GM06990 (cell line): ENCODE data around the gene GEMIN5.
"Not testable (repeated sequence)": the region's sequence is repeated elsewhere in the genome, so short reads cannot be mapped to it uniquely, and the experiment has no call there.

Experiments used
- DNase-seq: peaks from one replicate; pipeline ENCODE4 v3.0.0-alpha.2; 2011; ENCODE audit not compliant: insufficient read length; ENCODE audit errors: extremely low read depth
- H3K27me3 ChIP-seq: replicated peaks from 2 replicates; pipeline ENCODE4 v1.6.0; 2011; ENCODE audit warnings: low read length; ENCODE audit not compliant: control insufficient read depth, insufficient read depth
- H3K36me3 ChIP-seq: 2 replicates; pipeline ENCODE4 v1.5.1; 2011; ENCODE audit warnings: low read length; ENCODE audit not compliant: control insufficient read depth, insufficient read depth
- H3K4me3 ChIP-seq: replicated peaks from 2 replicates; pipeline ENCODE4 v1.5.1; 2011; ENCODE audit warnings: low read depth, mild to moderate bottlenecking, control low read depth, low read length
- TF ChIP-seq, protein P1 (sequence below): IDR thresholded peaks from 2 replicates; pipeline ENCODE4 v1.5.1; 2011; ENCODE audit warnings: low read length, control low read depth, mild to moderate bottlenecking, inconsistent platforms; ENCODE audit not compliant: insufficient read depth, poor library complexity, severe bottlenecking

The GEMIN5 gene

DNA sequence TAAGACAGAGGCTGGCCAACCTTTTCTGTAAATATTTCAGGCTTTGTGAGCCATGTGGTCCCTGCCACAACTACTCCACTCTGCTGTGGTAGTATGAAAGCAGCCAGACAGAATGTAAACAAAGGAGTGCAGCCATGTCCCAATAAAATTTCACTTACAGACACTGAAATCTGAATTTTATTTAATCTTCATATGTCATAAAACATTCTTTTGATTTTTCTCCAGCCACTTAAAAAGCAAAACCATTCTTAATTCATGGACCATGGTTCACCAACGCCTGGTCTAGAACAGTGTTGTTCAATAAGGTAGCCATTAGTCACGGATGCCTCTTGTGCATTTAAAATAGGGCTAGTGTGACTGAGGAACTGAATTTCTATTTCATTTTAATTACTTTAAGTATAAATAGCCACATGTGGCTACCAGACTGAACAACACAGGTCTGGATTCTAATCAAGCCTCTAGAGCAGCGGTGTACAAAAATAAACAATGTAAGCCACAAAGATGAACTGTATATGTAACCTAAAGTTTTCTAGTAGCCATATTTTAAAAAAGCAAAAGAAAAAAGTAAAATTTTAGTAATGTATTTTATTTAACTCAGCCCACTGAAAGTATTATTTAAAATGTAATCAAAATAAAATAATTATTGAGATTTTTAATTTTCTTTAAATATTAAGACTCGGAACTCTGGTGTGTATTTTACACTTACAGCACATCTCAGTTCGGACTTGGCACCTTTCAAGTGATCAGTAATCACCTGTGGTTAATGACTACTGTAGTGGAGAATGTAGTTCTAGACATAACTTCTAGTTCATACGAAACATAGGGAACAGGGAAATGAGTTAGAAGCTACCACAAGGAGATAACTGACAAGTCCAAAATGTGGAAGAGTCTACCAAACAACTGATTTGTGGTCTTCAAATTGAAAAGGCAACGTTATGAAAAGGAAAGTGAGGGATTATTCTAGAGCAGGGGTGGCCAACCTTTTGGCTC is 14.3 kb downstream of the GEMIN5 start:
- Histone ChIP-seq H3K4me3 (no peak overlapping the region), H3K27me3 (no peaks in the 10 kb centered on the region), H3K36me3 (no peaks in the 10 kb centered on the region; the same call in 1 of the 2 replicates)
- TF ChIP-seq, protein P1, sequence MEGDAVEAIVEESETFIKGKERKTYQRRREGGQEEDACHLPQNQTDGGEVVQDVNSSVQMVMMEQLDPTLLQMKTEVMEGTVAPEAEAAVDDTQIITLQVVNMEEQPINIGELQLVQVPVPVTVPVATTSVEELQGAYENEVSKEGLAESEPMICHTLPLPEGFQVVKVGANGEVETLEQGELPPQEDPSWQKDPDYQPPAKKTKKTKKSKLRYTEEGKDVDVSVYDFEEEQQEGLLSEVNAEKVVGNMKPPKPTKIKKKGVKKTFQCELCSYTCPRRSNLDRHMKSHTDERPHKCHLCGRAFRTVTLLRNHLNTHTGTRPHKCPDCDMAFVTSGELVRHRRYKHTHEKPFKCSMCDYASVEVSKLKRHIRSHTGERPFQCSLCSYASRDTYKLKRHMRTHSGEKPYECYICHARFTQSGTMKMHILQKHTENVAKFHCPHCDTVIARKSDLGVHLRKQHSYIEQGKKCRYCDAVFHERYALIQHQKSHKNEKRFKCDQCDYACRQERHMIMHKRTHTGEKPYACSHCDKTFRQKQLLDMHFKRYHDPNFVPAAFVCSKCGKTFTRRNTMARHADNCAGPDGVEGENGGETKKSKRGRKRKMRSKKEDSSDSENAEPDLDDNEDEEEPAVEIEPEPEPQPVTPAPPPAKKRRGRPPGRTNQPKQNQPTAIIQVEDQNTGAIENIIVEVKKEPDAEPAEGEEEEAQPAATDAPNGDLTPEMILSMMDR = no peak
- DNase-seq = no peak

- Histone ChIP-seq H3K36me3 (peaks cover 3% of the 10 kb centered on the region; the same call in 1 of the 2 replicates), H3K4me3 (no peak overlapping the region), H3K27me3 (no peaks in the 10 kb centered on the region)
- DNase-seq = no peak
- TF ChIP-seq, protein P1 = no peak
Observed at GRCh38 chr5:154917757-154918156, 20.3 kb downstream of the GEMIN5 start.

DNA sequence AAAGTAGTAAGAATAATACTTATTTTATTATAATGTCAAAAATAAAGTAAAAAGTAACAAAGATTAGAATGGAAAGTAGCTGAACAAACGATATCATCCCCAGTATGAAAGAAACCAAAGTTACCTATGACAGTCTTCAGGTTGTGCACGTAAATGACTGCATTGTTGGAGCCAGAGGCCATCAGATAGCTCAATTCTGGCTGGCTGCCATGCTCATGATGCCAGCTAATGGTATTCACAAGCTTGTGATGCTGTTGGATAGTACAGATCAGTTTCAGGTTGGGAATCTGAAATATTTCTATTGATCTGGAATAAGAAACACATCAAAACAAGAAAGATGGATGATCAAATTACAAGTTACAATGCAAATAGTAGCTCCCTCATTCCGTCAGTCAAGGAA is 21.1 kb downstream of the GEMIN5 start:
- DNase-seq = no peak
- no peak overlapping the region for H3K4me3 ChIP-seq
- H3K36me3 ChIP-seq = peaks cover 3% of the 10 kb centered on the region; the same call in 1 of the 2 replicates
- TF ChIP-seq, protein P1 = no peak
- no peaks in the 10 kb centered on the region for H3K27me3 ChIP-seq

DNA sequence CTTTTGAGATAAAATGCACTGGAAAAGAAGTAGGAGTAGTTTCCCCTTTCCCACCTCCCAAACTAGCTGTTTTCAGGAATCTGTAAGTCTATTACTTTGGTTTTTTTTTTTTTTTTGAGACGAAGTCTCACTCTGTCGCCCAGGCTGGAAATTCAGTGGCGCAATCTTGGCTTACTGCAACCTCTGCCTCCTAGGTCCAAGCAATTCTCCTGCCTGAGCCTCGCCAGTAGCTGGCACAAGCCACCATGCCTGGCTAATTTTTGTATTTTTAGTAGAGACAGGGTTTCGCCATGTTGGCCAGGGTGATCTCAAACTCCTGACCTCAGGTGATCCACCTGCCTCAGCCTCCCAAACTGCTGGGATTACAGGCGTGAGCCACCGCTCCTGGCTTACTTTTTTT is 32.4 kb downstream of the GEMIN5 start:
- H3K4me3 ChIP-seq, H3K27me3 ChIP-seq, H3K36me3 ChIP-seq, DNase-seq: not testable (repeated sequence)

GRCh38 chr5:154901913-154902312 is 36.1 kb downstream of the GEMIN5 start:
- Histone ChIP-seq H3K36me3 (peaks cover 8% of the 10 kb centered on the region), H3K4me3 (no peak overlapping the region), H3K27me3 (no peaks in the 10 kb centered on the region)
- TF ChIP-seq, protein P1 = no peak
- DNase-seq = no peak

- TF ChIP-seq, protein P1 = no peak
- Histone ChIP-seq H3K36me3 (peaks cover 10% of the 10 kb centered on the region), H3K27me3 (no peaks in the 10 kb centered on the region), H3K4me3 (no peak overlapping the region)
- no peak for DNase-seq
Observed at GRCh38 chr5:154901276-154901675, 36.7 kb downstream of the GEMIN5 start.
